Measurements from ENCODE around the gene RPS4Y1.

DNA sequence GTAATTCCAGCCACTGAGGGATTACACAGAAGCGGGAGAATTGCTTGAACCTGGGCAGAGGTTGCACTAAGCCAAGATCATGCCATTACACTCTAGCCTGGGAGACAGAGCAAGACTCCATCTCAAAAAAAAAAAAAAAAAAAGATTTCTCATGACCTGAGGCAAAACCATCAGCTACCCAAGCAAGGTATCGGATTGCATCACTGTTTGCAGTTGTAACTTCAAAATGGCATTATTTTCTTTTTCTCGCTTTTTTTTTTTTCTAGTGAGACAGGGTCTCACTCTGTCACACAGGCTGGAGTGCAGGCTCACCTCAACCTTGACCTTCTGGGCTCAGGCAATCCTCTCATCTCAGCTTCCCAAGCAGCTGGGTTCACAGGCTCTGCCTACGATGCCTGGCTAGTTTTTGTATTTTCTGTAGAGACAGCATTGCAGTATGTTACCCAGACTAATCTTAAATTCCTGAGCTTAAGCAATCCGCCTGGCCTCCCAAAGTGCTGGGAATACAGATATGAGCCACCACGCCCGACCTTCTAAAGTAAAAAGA lies 44.4 kb upstream of the RPS4Y1 start:
- no peak for TF ChIP-seq CTCF (IDR thresholded peaks at IDR 0.05; ENCODE audit: low read depth, low read length, missing input control)
- TF ChIP-seq SP1 (IDR thresholded peaks at IDR 0.05), result no peak
- TF ChIP-seq RAD21 (IDR thresholded peaks at IDR 0.05), result no peak
- TF ChIP-seq EGR1 (IDR thresholded peaks at IDR 0.05; ENCODE audit: low read depth in 2 of 2), result no peak
- no peak for TF ChIP-seq YY1 (IDR thresholded peaks at IDR 0.05)
- TF ChIP-seq NR2F2 (IDR thresholded peaks at IDR 0.05), result no peak
- TF ChIP-seq JUND (IDR thresholded peaks at IDR 0.05), result no peak
- no peak for TF ChIP-seq MAX (IDR thresholded peaks at IDR 0.05)
- no peak for TF ChIP-seq TAF1 (conservative IDR thresholded peaks at IDR 0.05)
- TF ChIP-seq, protein P1, sequence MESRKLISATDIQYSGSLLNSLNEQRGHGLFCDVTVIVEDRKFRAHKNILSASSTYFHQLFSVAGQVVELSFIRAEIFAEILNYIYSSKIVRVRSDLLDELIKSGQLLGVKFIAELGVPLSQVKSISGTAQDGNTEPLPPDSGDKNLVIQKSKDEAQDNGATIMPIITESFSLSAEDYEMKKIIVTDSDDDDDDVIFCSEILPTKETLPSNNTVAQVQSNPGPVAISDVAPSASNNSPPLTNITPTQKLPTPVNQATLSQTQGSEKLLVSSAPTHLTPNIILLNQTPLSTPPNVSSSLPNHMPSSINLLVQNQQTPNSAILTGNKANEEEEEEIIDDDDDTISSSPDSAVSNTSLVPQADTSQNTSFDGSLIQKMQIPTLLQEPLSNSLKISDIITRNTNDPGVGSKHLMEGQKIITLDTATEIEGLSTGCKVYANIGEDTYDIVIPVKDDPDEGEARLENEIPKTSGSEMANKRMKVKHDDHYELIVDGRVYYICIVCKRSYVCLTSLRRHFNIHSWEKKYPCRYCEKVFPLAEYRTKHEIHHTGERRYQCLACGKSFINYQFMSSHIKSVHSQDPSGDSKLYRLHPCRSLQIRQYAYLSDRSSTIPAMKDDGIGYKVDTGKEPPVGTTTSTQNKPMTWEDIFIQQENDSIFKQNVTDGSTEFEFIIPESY (IDR thresholded peaks at IDR 0.05), result no peak
- no peak for TF ChIP-seq FOXA1 (IDR thresholded peaks at IDR 0.05)
- no peak for TF ChIP-seq HNF4G (IDR thresholded peaks at IDR 0.05)
- TF ChIP-seq GABPA (IDR thresholded peaks at IDR 0.05 in 1 of 2, conservative IDR thresholded peaks at IDR 0.05 in 1 of 2), result no peak

All from liver (tissue), 3 donors.